HepG2 (cell line): ENCODE data around the gene COG8. TPM values are rescaled to one million over a fixed set of nuclear protein-coding genes. Genes with fewer than 3 reads are reported as not detected.

Experiments used
- BRD4 ChIP-seq: sonication (generic); formaldehyde crosslinking; IDR thresholded peaks from 2 replicates; pipeline ENCODE4 v1.4.0; 2020; ENCODE audit warnings: missing genetic modification reagents
- GTF3A ChIP-seq: sonication (generic); formaldehyde crosslinking; conservative IDR thresholded peaks from 2 replicates; pipeline ENCODE4 v1.4.0; 2020; ENCODE audit warnings: mild to moderate bottlenecking, missing genetic modification reagents
- HDAC6 ChIP-seq: fragments of 200-600 bp; sonication (generic); IDR thresholded peaks from 2 replicates; pipeline ENCODE4 v1.7.0; 2017; ENCODE audit warnings: mild to moderate bottlenecking, antibody characterized with exemption, low read length, low read depth
- MBD4 ChIP-seq: IDR thresholded peaks from 2 replicates; pipeline ENCODE4 v1.6.1; 2012; ENCODE audit warnings: low read length, inconsistent platforms, borderline replicate concordance
- MZF1 ChIP-seq: sonication (generic); formaldehyde crosslinking; IDR thresholded peaks from 2 replicates; pipeline ENCODE4 v1.8.1; 2023; ENCODE audit warnings: mild to moderate bottlenecking, missing genetic modification reagents, borderline replicate concordance
- NFKB2 ChIP-seq: sonication (generic); formaldehyde crosslinking; IDR thresholded peaks from 2 replicates; pipeline ENCODE4 v1.4.0; 2020; ENCODE audit warnings: missing genetic modification reagents, borderline replicate concordance
- PAXIP1 ChIP-seq: sonication (generic); formaldehyde crosslinking; conservative IDR thresholded peaks from 2 replicates; pipeline ENCODE4 v1.4.0; 2020; ENCODE audit warnings: mild to moderate bottlenecking, missing genetic modification reagents, moderate library complexity
- PRMT3 ChIP-seq: sonication (generic); formaldehyde crosslinking; IDR thresholded peaks from 2 replicates; pipeline ENCODE4 v1.8.1; 2022; ENCODE audit warnings: low read depth, mild to moderate bottlenecking, moderate library complexity, missing genetic modification reagents, borderline replicate concordance
- RFX5 ChIP-seq: IDR thresholded peaks from 2 replicates; pipeline ENCODE4 v1.6.1; 2011; ENCODE audit warnings: low read depth, low read length, improper control_type of control experiment
- SP2 ChIP-seq: sonication (generic); formaldehyde crosslinking; IDR thresholded peaks from 2 replicates; pipeline ENCODE4 v1.5.1; 2020; ENCODE audit warnings: mild to moderate bottlenecking, missing genetic modification reagents
- THYN1 ChIP-seq: sonication (generic); formaldehyde crosslinking; IDR thresholded peaks from 2 replicates; pipeline ENCODE4 v1.8.1; 2023; ENCODE audit warnings: low read depth, mild to moderate bottlenecking, moderate library complexity, missing genetic modification reagents, borderline replicate concordance
- ZBTB7B ChIP-seq: sonication (generic); formaldehyde crosslinking; IDR thresholded peaks from 2 replicates; pipeline ENCODE4 v1.4.0; 2020; ENCODE audit warnings: missing genetic modification reagents
- ZKSCAN1 ChIP-seq: fragments of 150-350 bp; IDR thresholded peaks from 2 replicates; pipeline ENCODE4 v1.6.1; 2014; ENCODE audit warnings: low read length
- ZNF644 ChIP-seq: IDR thresholded peaks from 2 replicates; pipeline ENCODE4 v1.6.1; 2016; ENCODE audit warnings: low read depth
- ZSCAN12 ChIP-seq: sonication (generic); formaldehyde crosslinking; IDR thresholded peaks from 2 replicates; pipeline ENCODE4 v1.9.0; 2021; ENCODE audit warnings: mild to moderate bottlenecking, missing genetic modification reagents
- polyA plus RNA-seq, 8 experiments: library from polyadenylated mRNA; depleted of rRNA in 3 of 8; stranded (reverse) in 7 of 8; unstranded in 1 of 8; fragments of >200 nt; fragmentation: Illumina TruSeq in 4 of 8; extraction: Trizol in 4 of 8; gene quantifications; 2 replicates each; pipeline versions ENCODE4 v1.2.1 to v1.2.3, GENCODE V29; 2011 to 2016; ENCODE audit warnings: low read depth in 4 of 8, missing spikeins in 1 of 8, mixed read lengths in 1 of 8; ENCODE audit not compliant: insufficient read depth in 1 of 8
- total RNA-seq, 5 experiments: library from RNA; depleted of rRNA; stranded (reverse); fragments of >200 nt; fragmentation: Illumina TruSeq; extraction: Trizol; gene quantifications; 2 replicates each; pipeline ENCODE4 v1.2.3, GENCODE V29; 2016; ENCODE audit warnings: low read depth in 1 of 5
- TF ChIP-seq, protein P1 (sequence below), 2 experiments: sonication (generic) in 1 of 2; formaldehyde crosslinking in 1 of 2; IDR thresholded peaks; 2 replicates each; pipeline versions ENCODE4 v1.6.1 to v1.9.0; 2014 to 2022; ENCODE audit warnings: antibody characterized with exemption in 1 of 2, borderline replicate concordance in 1 of 2, inconsistent platforms in 1 of 2, low read depth in 1 of 2, missing genetic modification reagents in 1 of 2
- TF ChIP-seq, protein P2 (sequence below): sonication (generic); formaldehyde crosslinking; IDR thresholded peaks from 2 replicates; pipeline ENCODE4 v1.5.0; 2020; ENCODE audit warnings: mild to moderate bottlenecking, missing genetic modification reagents

COG8 gene
- total and polyA plus RNA-seq, 2 of the 13 experiments (the other 11 are each of a cell fraction or from before 2014, with no cell fraction given): 45.5 to 52.1 TPM

DNA sequence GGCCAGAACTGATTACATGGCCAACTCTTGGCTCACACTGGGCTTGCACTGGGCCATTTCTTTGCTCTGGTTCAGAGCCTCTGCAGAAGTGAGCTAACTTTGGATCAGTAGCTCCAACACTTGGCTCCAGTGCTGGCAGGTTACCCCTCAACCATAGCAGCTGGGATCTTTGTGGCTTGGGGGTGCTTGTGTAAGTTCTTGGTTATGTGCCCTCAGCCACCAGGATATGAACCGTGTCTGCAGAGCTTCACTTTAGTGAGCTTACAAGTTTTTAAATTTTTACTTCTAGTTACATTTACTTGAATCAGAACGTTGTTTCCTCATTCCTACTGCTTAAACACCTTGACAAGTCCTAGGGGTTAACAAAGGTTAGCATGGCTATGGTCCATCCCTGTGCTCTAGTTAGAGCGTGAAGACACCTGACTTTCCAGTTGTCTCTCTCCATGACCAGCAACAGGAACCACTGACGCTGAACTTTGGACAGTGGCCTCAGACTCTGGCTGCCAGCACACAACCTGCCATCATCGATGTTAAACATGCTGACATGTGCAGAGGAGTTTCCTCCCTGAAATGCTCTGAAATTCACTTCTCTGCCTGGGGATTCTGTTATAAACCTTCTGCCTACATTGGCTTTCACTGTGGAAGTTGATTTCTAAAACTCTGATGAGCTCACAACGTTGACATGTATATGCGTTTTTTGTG, 13.0 kb downstream of the COG8 start (continued):
- TF ChIP-seq, protein P1, sequence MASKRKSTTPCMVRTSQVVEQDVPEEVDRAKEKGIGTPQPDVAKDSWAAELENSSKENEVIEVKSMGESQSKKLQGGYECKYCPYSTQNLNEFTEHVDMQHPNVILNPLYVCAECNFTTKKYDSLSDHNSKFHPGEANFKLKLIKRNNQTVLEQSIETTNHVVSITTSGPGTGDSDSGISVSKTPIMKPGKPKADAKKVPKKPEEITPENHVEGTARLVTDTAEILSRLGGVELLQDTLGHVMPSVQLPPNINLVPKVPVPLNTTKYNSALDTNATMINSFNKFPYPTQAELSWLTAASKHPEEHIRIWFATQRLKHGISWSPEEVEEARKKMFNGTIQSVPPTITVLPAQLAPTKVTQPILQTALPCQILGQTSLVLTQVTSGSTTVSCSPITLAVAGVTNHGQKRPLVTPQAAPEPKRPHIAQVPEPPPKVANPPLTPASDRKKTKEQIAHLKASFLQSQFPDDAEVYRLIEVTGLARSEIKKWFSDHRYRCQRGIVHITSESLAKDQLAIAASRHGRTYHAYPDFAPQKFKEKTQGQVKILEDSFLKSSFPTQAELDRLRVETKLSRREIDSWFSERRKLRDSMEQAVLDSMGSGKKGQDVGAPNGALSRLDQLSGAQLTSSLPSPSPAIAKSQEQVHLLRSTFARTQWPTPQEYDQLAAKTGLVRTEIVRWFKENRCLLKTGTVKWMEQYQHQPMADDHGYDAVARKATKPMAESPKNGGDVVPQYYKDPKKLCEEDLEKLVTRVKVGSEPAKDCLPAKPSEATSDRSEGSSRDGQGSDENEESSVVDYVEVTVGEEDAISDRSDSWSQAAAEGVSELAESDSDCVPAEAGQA (IDR thresholded peaks at IDR 0.05; ENCODE audit: low read depth): no peak
- TF ChIP-seq, protein P1 (CRISPR knock-in tag; IDR thresholded peaks at IDR 0.05; ENCODE audit: borderline replicate concordance): no peak
- TF ChIP-seq THYN1 (CRISPR knock-in tag) (no peak), MBD4 (0 out of 2 replicates have a peak, but pooled peaks have one; percentile 20), MZF1 (CRISPR knock-in tag) (no peak), BRD4 (CRISPR knock-in tag) (no peak), ZKSCAN1 (peak; percentile 5; the same call in 1 of the 2 replicates), ZSCAN12 (CRISPR knock-in tag) (peak; percentile 70; the same call in 1 of the 2 replicates), ZNF644 (CRISPR knock-in tag) (peak; percentile 100), NFKB2 (CRISPR knock-in tag) (no peak), GTF3A (CRISPR knock-in tag) (no peak), SP2 (CRISPR knock-in tag) (no peak), HDAC6 (no peak), RFX5 (peak; percentile 59; the same call in 1 of the 2 replicates), PAXIP1 (CRISPR knock-in tag) (peak; percentile 92), PRMT3 (CRISPR knock-in tag) (no peak), ZBTB7B (no peak)
- TF ChIP-seq, protein P2, sequence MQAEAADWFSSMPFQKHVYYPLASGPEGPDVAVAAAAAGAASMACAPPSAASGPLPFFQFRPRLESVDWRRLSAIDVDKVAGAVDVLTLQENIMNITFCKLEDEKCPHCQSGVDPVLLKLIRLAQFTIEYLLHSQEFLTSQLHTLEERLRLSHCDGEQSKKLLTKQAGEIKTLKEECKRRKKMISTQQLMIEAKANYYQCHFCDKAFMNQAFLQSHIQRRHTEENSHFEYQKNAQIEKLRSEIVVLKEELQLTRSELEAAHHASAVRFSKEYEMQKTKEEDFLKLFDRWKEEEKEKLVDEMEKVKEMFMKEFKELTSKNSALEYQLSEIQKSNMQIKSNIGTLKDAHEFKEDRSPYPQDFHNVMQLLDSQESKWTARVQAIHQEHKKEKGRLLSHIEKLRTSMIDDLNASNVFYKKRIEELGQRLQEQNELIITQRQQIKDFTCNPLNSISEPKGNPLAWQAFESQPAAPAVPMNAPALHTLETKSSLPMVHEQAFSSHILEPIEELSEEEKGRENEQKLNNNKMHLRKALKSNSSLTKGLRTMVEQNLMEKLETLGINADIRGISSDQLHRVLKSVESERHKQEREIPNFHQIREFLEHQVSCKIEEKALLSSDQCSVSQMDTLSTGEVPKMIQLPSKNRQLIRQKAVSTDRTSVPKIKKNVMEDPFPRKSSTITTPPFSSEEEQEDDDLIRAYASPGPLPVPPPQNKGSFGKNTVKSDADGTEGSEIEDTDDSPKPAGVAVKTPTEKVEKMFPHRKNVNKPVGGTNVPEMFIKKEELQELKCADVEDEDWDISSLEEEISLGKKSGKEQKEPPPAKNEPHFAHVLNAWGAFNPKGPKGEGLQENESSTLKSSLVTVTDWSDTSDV: no peak
